GM12878 (cell line): ENCODE results near the gene KIF18A. TPM values are rescaled to one million over a fixed set of nuclear protein-coding genes. Genes with fewer than 3 reads are reported as not detected.

Source experiments
- ATAC-seq: fragments of 200-7000 bp; cut with Tn5 transposase; 3 replicates; pipeline ENCODE4 v1.9.1; 2020; ENCODE audit warnings: mild to moderate bottlenecking, moderate library complexity
- BruUV-seq: library from RNA; stranded (reverse); fragments of 400-500 nt; replicated peaks from 2 replicates; lab custom pipeline; 2021; lab: Mats Ljungman, UMichigan
- CTCF ChIA-PET: fragments of 300-600 bp; sonication (Branson Sonifier 250); formaldehyde crosslinking; extraction: SDS; loops from one replicate; lab custom pipeline; 2021; ENCODE audit warnings: inconsistent platforms; lab: Yijun Ruan, JAX
- POLR2A ChIA-PET: fragments of 350-600 bp; formaldehyde crosslinking; extraction: SDS; loops from one replicate; lab custom pipeline; 2021; ENCODE audit warnings: inconsistent platforms; lab: Charles Lee
- RAD21 ChIA-PET: fragments of 300-600 bp; sonication (Branson Sonifier 250); formaldehyde crosslinking; loops from one replicate; lab custom pipeline; 2023; ENCODE audit warnings: antibody characterized with exemption; ENCODE audit not compliant: unreplicated experiment; lab: Charles Lee
- SMC1A ChIA-PET: fragments of 300-600 bp; sonication (Branson Sonifier 250); formaldehyde crosslinking; loops from one replicate; lab custom pipeline; 2023; ENCODE audit not compliant: unreplicated experiment, uncharacterized antibody; lab: Charles Lee
- DNase-seq: peaks from one replicate; pipeline ENCODE4 v3.0.0-alpha.2; 2011; ENCODE audit warnings: low read depth, low spot score
- FAIRE-seq: peaks from 3 replicates; lab custom pipeline; 2011; peaks lifted over from hg19 to GRCh38; lab: Jason Lieb, UNC
- H2AFZ ChIP-seq: 2 replicates; pipeline ENCODE4 v1.6.0; 2011; ENCODE audit warnings: low read depth, low read length, control low read depth; ENCODE audit not compliant: control insufficient read depth
- H3K27ac ChIP-seq: 2 replicates; pipeline ENCODE4 v1.5.1; 2011; ENCODE audit warnings: control low read depth; ENCODE audit not compliant: control insufficient read depth, insufficient read depth
- H3K27me3 ChIP-seq, 2 experiments: replicated peaks in 1 of 2; 2 replicates each; pipeline versions ENCODE4 v1.6.0 to v1.6.1; 2011; ENCODE audit warnings: low read length in 1 of 2; ENCODE audit not compliant: control insufficient read depth in 2 of 2, insufficient read depth in 2 of 2
- H3K36me3 ChIP-seq, 2 experiments: 2 replicates each; pipeline ENCODE4 v1.5.1; 2011; ENCODE audit warnings: low read length in 1 of 2; ENCODE audit not compliant: control insufficient read depth in 2 of 2, insufficient read depth in 2 of 2
- H3K4me1 ChIP-seq: 2 replicates; pipeline ENCODE4 v1.6.1; 2011; ENCODE audit warnings: mild to moderate bottlenecking, low read length, moderate library complexity, mixed read lengths; ENCODE audit not compliant: control insufficient read depth, insufficient read depth
- H3K4me2 ChIP-seq: 2 replicates; pipeline ENCODE4 v1.6.0; 2011; ENCODE audit warnings: control low read depth; ENCODE audit not compliant: control insufficient read depth, insufficient read depth
- H3K4me3 ChIP-seq: fragments of 200-600 bp; sonication (generic); 2 replicates; pipeline ENCODE4 v1.5.1; 2016
- H3K79me2 ChIP-seq: 2 replicates; pipeline ENCODE4 v1.6.0; 2011; ENCODE audit warnings: low read length; ENCODE audit not compliant: control insufficient read depth, insufficient read depth
- H3K9ac ChIP-seq: 2 replicates; pipeline ENCODE4 v1.8.0; 2011; ENCODE audit warnings: low read length, control low read depth, mixed read lengths; ENCODE audit not compliant: control insufficient read depth, insufficient read depth
- H3K9me3 ChIP-seq: replicated peaks from 3 replicates; pipeline ENCODE4 v1.5.1; 2011; ENCODE audit warnings: mild to moderate bottlenecking, low read length; ENCODE audit not compliant: control insufficient read depth, insufficient read depth
- H4K20me1 ChIP-seq: 2 replicates; pipeline ENCODE4 v1.6.0; 2011; ENCODE audit not compliant: control insufficient read depth, insufficient read depth
- FOS ChIP-seq: IDR thresholded peaks from 3 replicates; pipeline ENCODE4 v1.6.1; 2011; ENCODE audit warnings: borderline replicate concordance; ENCODE audit not compliant: insufficient read length; ENCODE audit errors: extremely low read depth
- WGBS: methylation state at CpG from one replicate; pipeline ENCODE4 v1.1.6; 2016; ENCODE audit warnings: low lambda C conversion rate; ENCODE audit not compliant: insufficient replicate concordance, insufficient coverage; ENCODE audit errors: missing lambda C conversion rate; 5-methylcytosine and 5-hydroxymethylcytosine counted together
- in situ Hi-C: fragments of 300-500 bp; cut with MboI; formaldehyde crosslinking; loops from 9 replicates; pipeline ENCODE4 v1.14.3; 2018; ENCODE audit warnings: mixed read lengths
- intact Hi-C: fragments of 100-400 bp; cut with micrococcal nuclease; formaldehyde crosslinking; loops from one replicate; pipeline ENCODE4 v1.14.2; 2022; ENCODE audit not compliant: unreplicated experiment
- polyA plus RNA-seq, 11 experiments: library from polyadenylated mRNA; depleted of rRNA in 4 of 11; unstranded in 6 of 11; stranded (reverse) in 5 of 11; fragments of >200 nt; fragmentation: Nextera tagmentation in 4 of 11; fragmentation: Illumina TruSeq in 1 of 11; extraction: Ambion mirVana in 4 of 11; extraction: Trizol in 1 of 11; gene quantifications; 1 replicate in 1 of 11; 2 replicates in 10 of 11; pipeline versions ENCODE4 v1.2.1 to v1.2.3, GENCODE V29; 2011 to 2016; ENCODE audit warnings: inconsistent platforms in 2 of 11, missing spikeins in 2 of 11, low read depth in 1 of 11
- total RNA-seq, 4 experiments: library from RNA; depleted of rRNA in 3 of 4; stranded (reverse); fragments of >200 nt in 3 of 4; fragmentation: Illumina TruSeq in 1 of 4; extraction: Trizol in 1 of 4; gene quantifications; 2 replicates each; pipeline versions ENCODE4 v1.2.1 to v1.2.3, GENCODE V29; 2013 to 2021
- TF ChIP-seq, protein P1 (sequence below): fragments of 450-650 bp; IDR thresholded peaks from 2 replicates; pipeline ENCODE4 v1.6.1; 2017; ENCODE audit warnings: low read depth, mild to moderate bottlenecking, moderate library complexity

The KIF18A gene
- total and polyA plus RNA-seq, 10 of the 15 experiments (the other 5 are each of a cell fraction or from before 2014, with no cell fraction given): 11.2 to 31.5 (median 20.4) TPM

DNA sequence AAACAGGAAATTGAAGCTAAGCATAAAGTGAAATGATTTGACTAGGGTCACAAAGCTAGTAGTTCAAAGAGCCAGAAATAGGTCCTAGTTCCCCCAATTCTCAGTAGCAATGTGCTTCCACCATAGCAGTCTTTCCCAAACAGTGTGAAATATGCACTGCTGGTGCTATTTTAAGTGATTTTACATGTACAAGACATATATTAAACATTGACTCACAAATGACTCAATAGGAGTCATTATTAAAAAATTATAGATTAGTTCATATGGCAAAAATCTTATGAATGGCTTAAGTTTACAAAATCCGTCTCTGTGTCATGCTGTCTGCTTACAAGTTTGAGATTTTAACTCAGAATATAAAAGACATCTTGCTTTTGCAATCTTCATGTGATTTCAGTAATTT lies 21.4 kb downstream of the KIF18A start:
- SMC1A ChIA-PET: interaction anchor here (1.5 kb wide), 1 partner anchor 12 kb away, joined by 5 read pairs; no protein-coding TSS in a partner anchor
- H3K27ac ChIP-seq: no peak overlapping the region

DNA sequence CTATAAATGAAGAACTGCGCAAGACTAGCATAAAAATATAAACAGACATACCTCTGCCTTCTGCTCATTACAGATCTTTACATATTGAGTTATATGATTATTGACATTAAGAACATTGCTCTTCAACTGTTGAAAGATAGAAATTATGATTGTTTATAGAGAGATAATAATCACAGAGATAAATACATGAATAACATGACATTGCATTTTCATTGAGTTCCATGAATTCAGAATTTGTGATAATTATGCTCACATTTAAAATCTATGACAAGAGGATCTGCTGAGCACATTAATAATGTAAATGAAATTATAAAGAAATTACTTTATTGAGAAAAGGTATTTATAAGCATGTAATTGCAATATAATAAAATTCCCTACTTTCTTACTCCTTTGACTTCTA lies 24.8 kb downstream of the KIF18A start:
- no peak overlapping the region for H3K9ac ChIP-seq
- DNase-seq (no peak), FAIRE-seq (no peak), ATAC-seq (no peak)
- RAD21 ChIA-PET: no interaction called here
- no peaks in the 10 kb centered on the region for H3K79me2 ChIP-seq
- H3K4me1 ChIP-seq: no peaks in the 10 kb centered on the region
- H3K4me3 ChIP-seq: no peak overlapping the region
- no TSS peak for BruUV-seq
- no peak for TF ChIP-seq FOS
- intact Hi-C loops: no loop called here
- WGBS: 100% methylated on average over 1 of the region's 1 CpG
- no peaks in the 10 kb centered on the region for H4K20me1 ChIP-seq
- POLR2A ChIA-PET: no interaction called here
- H2AFZ ChIP-seq: no peak overlapping the region
- H3K9me3 ChIP-seq: no peaks in the 10 kb centered on the region
- in situ Hi-C loops: no loop called here
- H3K36me3 ChIP-seq: peaks cover 1 to 3% of the 10 kb centered on the region in 2 experiments; a peak in 3 of 4 replicates
- H3K27ac ChIP-seq: no peak overlapping the region
- H3K4me2 ChIP-seq: no peak overlapping the region
- SMC1A ChIA-PET: no interaction called here
- H3K27me3 ChIP-seq: no peaks in the 10 kb centered on the region
- CTCF ChIA-PET: no interaction called here

More for the DNA sequence above, 21.4 kb downstream of the KIF18A start:
- intact Hi-C loops (no loop called here), in situ Hi-C loops (no loop called here)
- ChIA-PET POLR2A (no interaction called here), CTCF (no interaction called here), RAD21 (interaction anchor here (0.7 kb wide), 1 partner anchor 17 kb away, joined by 3 read pairs; no protein-coding TSS in a partner anchor)
- no peak overlapping the region for H3K9ac ChIP-seq
- 92% methylated on average over 1 of the region's 1 CpG for WGBS
- TF ChIP-seq, protein P1, sequence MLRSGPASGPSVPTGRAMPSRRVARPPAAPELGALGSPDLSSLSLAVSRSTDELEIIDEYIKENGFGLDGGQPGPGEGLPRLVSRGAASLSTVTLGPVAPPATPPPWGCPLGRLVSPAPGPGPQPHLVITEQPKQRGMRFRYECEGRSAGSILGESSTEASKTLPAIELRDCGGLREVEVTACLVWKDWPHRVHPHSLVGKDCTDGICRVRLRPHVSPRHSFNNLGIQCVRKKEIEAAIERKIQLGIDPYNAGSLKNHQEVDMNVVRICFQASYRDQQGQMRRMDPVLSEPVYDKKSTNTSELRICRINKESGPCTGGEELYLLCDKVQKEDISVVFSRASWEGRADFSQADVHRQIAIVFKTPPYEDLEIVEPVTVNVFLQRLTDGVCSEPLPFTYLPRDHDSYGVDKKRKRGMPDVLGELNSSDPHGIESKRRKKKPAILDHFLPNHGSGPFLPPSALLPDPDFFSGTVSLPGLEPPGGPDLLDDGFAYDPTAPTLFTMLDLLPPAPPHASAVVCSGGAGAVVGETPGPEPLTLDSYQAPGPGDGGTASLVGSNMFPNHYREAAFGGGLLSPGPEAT: no peak
- H3K36me3 ChIP-seq: peaks cover 1 to 3% of the 10 kb centered on the region in 2 experiments; a peak in 3 of 4 replicates
- no peak overlapping the region for H3K4me3 ChIP-seq
- no peaks in the 10 kb centered on the region for H3K27me3 ChIP-seq
- no peaks in the 10 kb centered on the region for H4K20me1 ChIP-seq
- no TSS peak for BruUV-seq
- no peaks in the 10 kb centered on the region for H3K79me2 ChIP-seq
- DNase-seq (no peak), ATAC-seq (no peak), FAIRE-seq (no peak)
- H3K4me2 ChIP-seq: no peak overlapping the region
- H3K4me1 ChIP-seq: no peaks in the 10 kb centered on the region
- H2AFZ ChIP-seq: no peak overlapping the region
- no peaks in the 10 kb centered on the region for H3K9me3 ChIP-seq
